Dendritic cell treated with granulocyte-macrophage colony-stimulating factor and Interleukin-4, amounts not matched to agents 40 ng/mL and 50 ng/mL, for 4 days (primary cell): ENCODE results near the gene TUT1.
A peak's percentile ranks its signal among the peaks of the same experiment; 100 is the strongest.
"Not testable (repeated sequence)": the region's sequence is repeated elsewhere in the genome, so short reads cannot be mapped to it uniquely, and the experiment has no call there.

Source experiments
- H3K27ac Mint-ChIP-seq: one replicate; pipeline ENCODE4 v1.8.0; 2022; ENCODE audit warnings: mild to moderate bottlenecking, mixed read lengths
- H3K27me3 Mint-ChIP-seq: one replicate; pipeline ENCODE4 v1.8.0; 2022; ENCODE audit warnings: mild to moderate bottlenecking, mixed read lengths
- H3K36me3 Mint-ChIP-seq: one replicate; pipeline ENCODE4 v1.8.0; 2022; ENCODE audit warnings: low read depth, mixed read lengths
- H3K4me1 Mint-ChIP-seq: one replicate; pipeline ENCODE4 v1.8.0; 2022; ENCODE audit warnings: low read depth, mixed read lengths
- H3K4me3 Mint-ChIP-seq: one replicate; pipeline ENCODE4 v1.8.0; 2022; ENCODE audit warnings: mild to moderate bottlenecking, moderate library complexity, mixed read lengths
- H3K9me3 Mint-ChIP-seq: one replicate; pipeline ENCODE4 v1.8.0; 2022; ENCODE audit warnings: mixed read lengths
- intact Hi-C: fragments of 100-400 bp; cut with micrococcal nuclease; formaldehyde crosslinking; loops from one replicate; pipeline ENCODE4 v1.15.0; 2022

TUT1 gene

DNA sequence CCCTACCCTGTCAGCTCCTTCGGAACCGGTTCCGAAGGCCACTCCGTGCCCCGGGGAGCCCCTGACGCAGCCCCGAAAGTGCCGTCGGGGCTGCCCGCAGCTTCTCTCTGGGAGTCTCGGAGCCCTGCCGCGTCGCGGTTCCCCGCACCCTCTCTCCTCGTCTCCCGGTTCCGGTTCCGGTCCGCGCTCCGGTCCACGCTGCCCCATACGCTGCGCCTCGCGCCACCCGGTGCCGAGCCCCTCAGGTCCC lies 9.7 kb upstream of the TUT1 start:
- Mint-ChIP-seq H3K4me1 (peaks cover 74% of the 10 kb centered on the region), H3K36me3 (peaks cover 97% of the 10 kb centered on the region)

DNA sequence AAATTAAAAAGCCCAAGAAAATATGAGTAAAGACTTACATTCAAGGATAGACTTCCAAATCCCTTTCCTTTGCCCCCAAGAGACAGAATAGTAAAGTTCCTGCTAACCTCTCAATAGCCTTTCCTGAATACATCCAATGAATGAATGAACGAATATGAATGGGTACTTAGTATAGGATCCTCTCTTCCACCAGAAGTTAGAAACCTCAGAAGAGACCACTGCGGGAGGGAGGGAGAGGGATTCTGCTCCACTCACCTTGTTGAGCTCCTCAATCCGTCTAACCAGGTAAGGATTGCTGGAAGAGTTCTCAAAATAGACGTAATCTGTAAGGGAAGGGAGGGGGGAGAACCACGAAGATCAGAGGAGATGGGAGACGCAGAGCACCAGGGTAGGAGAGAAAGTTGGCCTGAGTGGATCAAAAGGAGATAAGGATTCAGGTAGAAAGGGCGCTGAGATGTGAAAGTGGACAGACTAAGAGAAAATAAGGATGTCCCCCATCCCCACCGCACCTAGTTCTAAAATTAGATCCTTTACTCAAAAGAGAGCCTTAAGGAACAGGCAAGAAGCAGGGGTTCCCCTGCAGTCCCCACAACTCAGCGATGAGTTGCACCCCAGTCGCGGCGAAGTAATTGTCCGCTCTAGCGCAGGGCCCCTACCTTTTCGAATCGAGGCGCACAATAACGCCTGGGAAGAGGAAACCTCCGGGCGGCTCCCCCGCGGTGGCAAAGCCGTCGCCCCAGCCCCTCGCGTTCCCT lies 9.2 kb upstream of the TUT1 start:
- Mint-ChIP-seq H3K36me3 (peaks cover 97% of the 10 kb centered on the region), H3K4me1 (peaks cover 71% of the 10 kb centered on the region), H3K9me3 (no peaks in the 10 kb centered on the region), H3K27ac (peak overlapping the region; percentile 90), H3K4me3 (peak overlapping the region; percentile 85), H3K27me3 (no peaks in the 10 kb centered on the region)
- intact Hi-C loops = loop anchor here (1.0 kb wide), 1 partner anchor 46 kb away; the partner anchor contains the start of gene GANAB

More for the DNA sequence above, 9.7 kb upstream of the TUT1 start:
- Mint-ChIP-seq H3K27me3 (no peaks in the 10 kb centered on the region), H3K4me3 (peak overlapping the region; percentile 85), H3K9me3 (no peaks in the 10 kb centered on the region), H3K27ac (peak overlapping the region; percentile 90)
- intact Hi-C loops = loop anchor here (1.0 kb wide), 1 partner anchor 45 kb away; the partner anchor contains the start of gene GANAB

DNA sequence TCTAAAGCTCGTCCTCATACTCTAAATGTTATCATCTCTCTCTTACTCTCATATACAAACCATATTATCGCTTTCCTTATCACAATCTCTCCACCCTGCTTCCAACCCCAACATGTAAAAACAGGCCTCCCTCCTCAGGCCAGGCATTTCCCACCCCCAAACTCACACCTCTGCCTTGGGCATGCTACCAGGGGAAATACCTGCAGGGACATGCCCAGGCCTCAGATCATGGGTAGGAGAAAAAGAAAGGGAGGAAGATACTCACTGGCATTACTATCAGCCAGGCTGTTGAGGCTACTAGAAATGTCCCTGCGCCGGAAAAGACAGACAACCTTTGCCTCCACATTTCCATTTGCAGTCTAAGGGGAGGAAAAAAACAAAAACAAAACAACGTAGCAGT lies 8.6 kb upstream of the TUT1 start:
- intact Hi-C loops = no loop called here
- H3K27ac Mint-ChIP-seq = peak overlapping the region; percentile 90
- H3K9me3 Mint-ChIP-seq = no peaks in the 10 kb centered on the region
- H3K4me1 Mint-ChIP-seq = peaks cover 64% of the 10 kb centered on the region
- peak overlapping the region; percentile 85 for H3K4me3 Mint-ChIP-seq
- H3K27me3 Mint-ChIP-seq = no peaks in the 10 kb centered on the region
- H3K36me3 Mint-ChIP-seq = peaks cover 97% of the 10 kb centered on the region

DNA sequence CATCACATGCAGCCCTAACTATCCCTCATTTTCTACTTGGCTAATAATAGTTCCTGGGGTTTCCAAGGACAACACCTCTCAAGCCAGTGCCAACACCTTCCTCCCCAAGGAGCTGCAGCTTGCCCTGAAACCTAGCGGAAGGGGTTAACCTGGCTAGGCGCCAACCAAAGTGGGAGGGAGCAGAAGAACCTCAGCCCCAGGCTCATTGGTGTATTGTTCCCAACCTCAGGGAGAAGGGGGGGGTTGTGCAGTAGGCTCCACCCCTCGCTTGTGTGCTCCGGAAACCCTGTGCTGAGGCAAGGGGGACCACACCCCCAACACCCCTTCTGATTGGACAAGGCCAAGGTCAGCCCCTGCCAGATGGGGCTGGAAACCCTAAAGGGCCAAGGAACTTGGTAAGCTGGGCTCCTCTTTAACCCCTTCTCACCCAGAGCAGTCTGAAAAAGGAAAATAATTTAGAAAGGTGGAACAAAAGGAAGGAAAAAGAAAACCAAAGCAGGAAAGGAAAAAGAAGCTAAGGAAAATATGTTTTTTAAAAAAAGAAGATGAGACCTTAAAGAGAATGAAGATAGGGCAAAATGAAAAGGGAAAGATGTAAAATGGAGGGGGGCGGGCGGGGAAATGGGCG lies 7.9 kb upstream of the TUT1 start:
- H3K9me3 Mint-ChIP-seq = no peaks in the 10 kb centered on the region
- peak overlapping the region; percentile 90 for H3K27ac Mint-ChIP-seq
- peaks cover 97% of the 10 kb centered on the region for H3K36me3 Mint-ChIP-seq
- peaks cover 64% of the 10 kb centered on the region for H3K4me1 Mint-ChIP-seq
- no peaks in the 10 kb centered on the region for H3K27me3 Mint-ChIP-seq
- peak overlapping the region; percentile 85 for H3K4me3 Mint-ChIP-seq
- intact Hi-C loops = no loop called here

DNA sequence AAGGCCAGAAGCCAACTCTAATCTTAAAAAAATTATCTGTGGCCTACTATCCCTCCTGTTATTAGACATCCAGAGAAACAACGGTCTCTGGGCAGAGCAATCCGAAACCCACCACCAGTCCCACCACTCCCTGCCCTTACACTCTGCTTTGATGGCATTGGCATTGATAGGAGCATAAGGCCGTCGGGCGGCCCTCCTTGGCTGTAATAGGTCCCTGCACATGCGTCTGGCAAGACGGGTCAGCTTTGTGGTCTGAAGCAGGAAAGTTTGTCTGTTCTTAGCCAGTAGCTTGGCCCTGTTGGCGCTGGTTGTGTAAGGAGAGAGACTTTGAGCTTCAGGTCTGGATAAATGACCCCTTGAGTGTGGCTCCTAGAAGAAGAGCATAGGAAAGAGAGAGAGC lies 3.8 kb upstream of the TUT1 start:
- intact Hi-C loops = no loop called here
- Mint-ChIP-seq H3K4me3 (no peak overlapping the region), H3K36me3 (peaks cover 85% of the 10 kb centered on the region), H3K27me3 (no peaks in the 10 kb centered on the region), H3K9me3 (no peaks in the 10 kb centered on the region), H3K27ac (peak overlapping the region; percentile 97), H3K4me1 (peaks cover 74% of the 10 kb centered on the region)

DNA sequence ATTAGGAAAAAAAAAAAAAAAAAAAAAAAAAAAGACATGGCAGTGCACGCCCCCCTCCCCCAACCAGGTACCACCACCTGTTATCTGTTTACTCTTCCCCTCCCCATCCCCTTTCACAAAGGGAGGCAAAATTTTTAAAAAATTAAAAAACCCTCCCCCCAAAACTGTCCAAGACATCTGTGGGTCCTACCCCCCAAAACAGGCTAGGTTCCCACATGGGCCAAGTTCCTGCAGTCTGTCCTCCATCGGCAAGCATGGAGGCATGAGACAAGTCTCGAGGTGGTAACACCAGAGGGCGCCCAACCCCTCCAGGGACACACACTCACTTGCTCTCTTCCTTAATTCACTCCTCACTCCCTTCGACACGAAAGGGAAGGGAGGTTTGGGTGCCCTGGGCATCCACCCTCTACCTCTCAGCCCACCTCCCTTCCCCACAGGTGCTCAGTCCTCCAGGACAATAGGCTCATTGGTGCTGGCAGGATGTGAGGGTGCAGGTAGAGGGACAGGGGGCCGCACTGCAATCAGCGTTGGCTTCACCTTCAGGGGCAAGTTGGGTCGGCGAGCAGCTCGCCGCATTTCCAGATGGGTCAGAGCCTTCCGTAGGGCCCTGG lies 2.2 kb upstream of the TUT1 start:
- intact Hi-C loops = loop anchor here (5.0 kb wide), 2 partner anchors 79 to 114 kb away; partner anchors contain the start of genes BSCL2, GNG3, LBHD1 and UQCC3
- H3K27me3 Mint-ChIP-seq = no peaks in the 10 kb centered on the region
- peaks cover 77% of the 10 kb centered on the region for H3K36me3 Mint-ChIP-seq
- H3K4me1 Mint-ChIP-seq = peaks cover 58% of the 10 kb centered on the region
- H3K4me3 Mint-ChIP-seq = peak overlapping the region; percentile 60
- H3K27ac Mint-ChIP-seq = peak overlapping the region; percentile 97
- H3K9me3 Mint-ChIP-seq = no peaks in the 10 kb centered on the region

DNA sequence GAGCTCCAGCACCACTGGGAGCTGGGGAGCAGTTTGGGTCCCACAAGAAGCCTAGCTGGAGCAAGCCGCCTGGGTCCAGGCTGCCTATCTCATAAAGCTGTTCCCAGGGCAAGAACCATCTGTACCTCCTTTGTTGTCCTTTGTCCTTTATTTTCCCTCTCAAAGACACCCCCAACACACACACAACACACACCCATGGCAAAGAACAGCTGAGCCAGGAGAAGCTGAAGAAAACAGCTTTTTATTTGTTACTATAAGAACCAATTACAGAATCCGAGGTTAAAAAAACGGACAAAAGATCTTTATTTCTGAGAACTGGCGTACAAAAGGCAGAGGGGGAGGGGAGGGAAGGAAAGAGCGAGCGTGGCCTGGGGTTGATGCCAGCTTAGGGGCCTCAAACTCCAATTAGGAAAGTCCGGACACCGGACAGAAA lies 1.7 kb upstream of the TUT1 start:
- no peaks in the 10 kb centered on the region for H3K9me3 Mint-ChIP-seq
- intact Hi-C loops = loop anchor here (5.0 kb wide), 2 partner anchors 79 to 114 kb away; partner anchors contain the start of genes BSCL2, GNG3, LBHD1 and UQCC3
- peak overlapping the region; percentile 97 for H3K27ac Mint-ChIP-seq
- no peaks in the 10 kb centered on the region for H3K27me3 Mint-ChIP-seq
- peaks cover 53% of the 10 kb centered on the region for H3K4me1 Mint-ChIP-seq
- peaks cover 77% of the 10 kb centered on the region for H3K36me3 Mint-ChIP-seq
- peak overlapping the region; percentile 23 for H3K4me3 Mint-ChIP-seq

DNA sequence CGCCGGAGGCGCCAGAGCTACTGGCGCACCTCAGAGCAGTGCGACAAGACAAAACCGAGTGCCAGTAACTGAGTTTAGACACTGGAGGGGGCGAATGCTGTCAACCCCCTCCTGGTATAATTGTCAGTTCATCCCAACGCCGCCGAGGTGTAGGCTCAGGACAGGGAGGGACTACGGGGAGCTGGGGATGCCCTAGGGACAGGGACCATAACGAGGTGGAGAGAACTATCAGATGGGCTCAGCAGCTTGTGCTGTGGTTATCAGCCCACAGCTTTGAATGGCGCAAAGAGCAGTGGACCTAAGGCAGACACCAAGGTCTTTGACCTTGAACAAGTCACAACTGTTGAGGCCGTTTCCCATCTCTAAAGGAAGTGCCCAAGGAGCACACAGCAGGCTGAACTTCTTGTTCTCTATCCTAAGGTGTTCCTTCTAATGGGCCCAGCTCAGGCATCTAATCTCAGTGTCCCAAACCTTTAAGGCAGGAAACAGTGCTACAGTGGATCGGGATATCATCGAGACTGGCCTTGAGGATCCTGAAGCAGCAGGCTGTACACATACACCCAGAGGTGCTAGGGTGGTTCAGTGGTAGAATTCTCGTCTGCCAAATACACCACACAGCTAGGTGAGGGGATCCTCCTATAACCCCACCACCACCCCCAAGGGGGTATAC lies 958 bp upstream of the TUT1 start:
- Mint-ChIP-seq H3K27me3 (no peaks in the 10 kb centered on the region), H3K4me1 (peaks cover 46% of the 10 kb centered on the region), H3K36me3 (peaks cover 77% of the 10 kb centered on the region), H3K27ac (peak overlapping the region; percentile 97), H3K9me3 (no peaks in the 10 kb centered on the region), H3K4me3 (peak overlapping the region; percentile 91)
- intact Hi-C loops = loop anchor here (5.0 kb wide), 2 partner anchors 80 to 115 kb away; partner anchors contain the start of genes BSCL2, GNG3, LBHD1 and UQCC3

DNA sequence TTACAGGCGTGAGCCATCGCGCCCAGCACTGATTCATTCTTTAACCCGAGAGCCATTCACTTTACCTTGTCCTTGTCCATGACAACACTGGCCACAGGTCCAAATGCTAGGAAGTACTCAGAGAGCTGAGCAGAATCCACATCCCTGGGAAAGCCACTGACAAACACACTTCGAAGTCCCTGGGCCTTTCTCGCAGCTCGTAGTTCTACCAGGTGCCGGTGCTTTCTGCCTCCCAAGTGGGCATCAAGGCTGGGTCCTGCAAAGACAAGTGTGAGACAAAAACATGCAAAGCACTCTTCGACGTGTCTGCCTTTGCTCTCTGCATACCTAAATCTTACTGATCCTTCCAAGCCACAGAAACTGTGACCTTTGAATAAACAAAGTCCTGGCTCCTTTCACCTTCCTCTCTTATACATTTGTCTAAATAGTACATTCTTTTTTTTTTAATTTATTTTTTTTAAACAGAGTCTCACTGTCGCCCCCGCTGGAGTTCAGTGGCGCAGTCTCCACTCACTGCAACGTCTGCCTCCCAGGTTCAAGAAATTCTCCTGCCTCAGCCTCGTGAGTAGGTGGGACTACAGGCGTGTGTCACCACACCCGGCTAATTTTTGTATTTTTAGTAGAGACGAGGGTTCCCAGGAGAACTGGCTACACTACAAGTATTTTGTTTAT lies 2.2 kb downstream of the TUT1 start:
- H3K4me3 Mint-ChIP-seq = no peak overlapping the region
- intact Hi-C loops = no loop called here
- H3K36me3 Mint-ChIP-seq = peaks cover 73% of the 10 kb centered on the region
- no peaks in the 10 kb centered on the region for H3K27me3 Mint-ChIP-seq
- peaks cover 30% of the 10 kb centered on the region for H3K4me1 Mint-ChIP-seq
- no peak overlapping the region for H3K27ac Mint-ChIP-seq
- no peaks in the 10 kb centered on the region for H3K9me3 Mint-ChIP-seq

DNA sequence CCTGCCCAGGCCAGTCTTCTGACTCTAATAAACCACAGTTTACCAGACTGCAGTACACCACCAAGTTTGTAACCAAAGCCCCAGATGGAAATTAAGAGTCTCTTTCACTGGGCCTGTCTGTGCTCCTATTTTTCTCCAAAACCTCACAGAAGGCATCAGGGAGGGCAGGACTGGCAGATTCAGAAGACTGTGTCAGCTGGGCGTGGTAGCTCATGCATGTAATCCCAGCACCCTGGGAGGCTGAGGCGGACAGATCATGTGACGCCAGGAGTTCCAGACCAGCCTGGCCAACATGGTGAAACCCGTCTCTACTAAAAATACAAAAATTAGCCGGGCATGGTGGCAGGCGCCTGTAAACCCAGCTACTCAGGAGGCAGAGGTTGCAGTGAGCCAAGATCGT lies 6.0 kb downstream of the TUT1 start:
- intact Hi-C loops, H3K27me3 Mint-ChIP-seq, H3K4me3 Mint-ChIP-seq, H3K27ac Mint-ChIP-seq, H3K4me1 Mint-ChIP-seq, H3K9me3 Mint-ChIP-seq: not testable (repeated sequence)
- H3K36me3 Mint-ChIP-seq = peaks cover 81% of the 10 kb centered on the region

DNA sequence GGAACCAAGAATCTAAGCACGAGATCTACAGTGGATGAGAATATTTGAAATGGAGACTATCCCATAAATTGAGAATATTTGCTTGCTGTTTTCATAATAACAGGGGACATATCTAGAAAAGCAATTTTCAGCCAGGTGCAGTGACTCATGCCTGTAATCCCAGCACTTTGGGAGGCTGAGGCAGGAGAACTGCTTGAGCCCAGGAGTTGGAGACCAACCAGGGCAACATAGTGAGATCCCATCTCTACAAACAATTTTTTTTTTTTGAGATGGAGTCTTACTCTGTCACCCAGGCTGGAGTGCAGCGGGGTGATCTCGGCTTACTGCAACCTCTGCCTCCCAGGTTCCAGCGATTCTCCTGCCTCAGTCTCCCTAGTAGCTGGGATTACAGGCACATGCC lies 9.6 kb downstream of the TUT1 start:
- H3K4me1 Mint-ChIP-seq, H3K27me3 Mint-ChIP-seq, intact Hi-C loops, H3K4me3 Mint-ChIP-seq, H3K9me3 Mint-ChIP-seq, H3K27ac Mint-ChIP-seq: not testable (repeated sequence)
- H3K36me3 Mint-ChIP-seq = peaks cover 78% of the 10 kb centered on the region

DNA sequence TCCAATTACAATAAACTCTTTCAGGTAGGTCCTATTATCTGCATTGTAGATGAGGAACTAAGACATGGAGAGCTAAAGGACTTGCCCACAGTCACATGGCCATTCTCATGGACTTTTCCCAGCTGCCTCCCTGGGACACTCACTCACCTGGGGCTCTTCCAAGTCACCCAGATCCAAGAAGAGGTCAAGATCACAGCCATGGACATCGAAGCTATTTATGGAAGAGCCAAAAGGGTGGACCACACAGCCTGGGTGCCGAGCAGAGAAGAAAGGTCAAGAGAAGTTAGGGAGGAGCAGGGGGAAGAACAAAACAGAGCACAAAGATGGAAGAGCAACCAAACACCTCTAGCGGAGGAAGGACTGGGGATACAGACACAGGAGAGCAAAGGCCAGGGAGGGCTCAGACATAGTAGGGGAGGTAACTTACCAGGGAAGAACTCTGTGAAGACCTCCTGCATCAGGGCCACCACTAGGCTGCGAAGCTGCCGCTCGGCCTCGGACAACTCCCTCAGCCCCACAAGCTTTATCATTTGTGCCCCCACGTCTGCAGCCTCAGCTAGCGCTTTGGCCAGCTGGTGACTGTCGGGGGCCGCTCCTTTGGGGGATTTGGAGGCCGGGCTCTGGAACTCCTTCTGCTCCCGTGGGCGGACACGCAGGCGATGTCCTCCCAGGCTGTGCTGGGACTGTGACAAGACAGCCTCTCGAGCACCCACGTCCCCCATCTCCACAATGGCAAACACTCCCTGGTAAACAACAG lies 10.2 kb downstream of the TUT1 start:
- H3K27ac Mint-ChIP-seq = no peak overlapping the region
- no peaks in the 10 kb centered on the region for H3K27me3 Mint-ChIP-seq
- peaks cover 5% of the 10 kb centered on the region for H3K4me1 Mint-ChIP-seq
- no peak overlapping the region for H3K4me3 Mint-ChIP-seq
- H3K36me3 Mint-ChIP-seq = peaks cover 78% of the 10 kb centered on the region
- no peaks in the 10 kb centered on the region for H3K9me3 Mint-ChIP-seq
- intact Hi-C loops = no loop called here

DNA sequence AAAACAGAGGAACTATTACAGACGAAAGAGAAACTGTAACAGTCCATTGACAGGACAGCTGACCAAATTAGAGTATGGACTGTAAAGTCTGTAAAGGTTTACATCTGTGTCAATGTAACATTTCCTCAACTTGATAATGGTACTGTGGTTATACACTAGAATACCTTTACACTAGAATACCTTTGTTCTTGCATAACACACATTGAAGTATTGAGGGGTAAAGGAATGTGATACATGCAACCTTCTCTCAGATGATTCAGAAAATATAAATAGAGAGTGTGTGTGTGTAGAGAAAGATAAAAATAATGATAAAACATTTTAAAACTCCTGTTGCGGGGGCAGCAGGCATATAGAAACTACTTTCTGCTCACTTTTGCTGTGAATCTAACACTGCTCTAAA lies 12.1 kb downstream of the TUT1 start:
- Mint-ChIP-seq H3K4me3 (no peak overlapping the region), H3K36me3 (peaks cover 72% of the 10 kb centered on the region), H3K4me1 (peaks cover 22% of the 10 kb centered on the region), H3K27ac (no peak overlapping the region), H3K9me3 (no peaks in the 10 kb centered on the region), H3K27me3 (no peaks in the 10 kb centered on the region)
- intact Hi-C loops = no loop called here
